ENCODE measurements around the gene TRABD2B.

The TRABD2B gene

GRCh38 chr1:48019714-48020315, 22.6 kb upstream of the TRABD2B start:
- TF ChIP-seq CTCF (conservative IDR thresholded peaks at IDR 0.05) (no peak), ZFX (IDR thresholded peaks at IDR 0.05) (no peak)
- no peak overlapping the region for H3K27ac ChIP-seq

- TF ChIP-seq CTCF (conservative IDR thresholded peaks at IDR 0.05) (no peak), ZFX (IDR thresholded peaks at IDR 0.05) (no peak)
- H3K27ac ChIP-seq: no peak overlapping the region
Measured at GRCh38 chr1:48018799-48019198, 21.6 kb upstream of the TRABD2B start.

GRCh38 chr1:48017716-48018115, 20.5 kb upstream of the TRABD2B start:
- TF ChIP-seq CTCF (conservative IDR thresholded peaks at IDR 0.05): no peak

GRCh38 chr1:48016515-48016914, 19.3 kb upstream of the TRABD2B start:
- TF ChIP-seq ZFX (IDR thresholded peaks at IDR 0.05) (no peak), CTCF (conservative IDR thresholded peaks at IDR 0.05) (no peak)
- H3K27ac ChIP-seq: no peak overlapping the region

More at GRCh38 chr1:48017716-48018115, 20.5 kb upstream of the TRABD2B start:
- no peak overlapping the region for H3K27ac ChIP-seq

- H3K27ac ChIP-seq: no peak overlapping the region
- no peak for TF ChIP-seq CTCF (conservative IDR thresholded peaks at IDR 0.05)
- no peak for TF ChIP-seq ZFX (IDR thresholded peaks at IDR 0.05)
Measured at GRCh38 chr1:48013270-48013669, 16.1 kb upstream of the TRABD2B start.

- no peak for TF ChIP-seq ZFX (IDR thresholded peaks at IDR 0.05)
- no peak for TF ChIP-seq CTCF (conservative IDR thresholded peaks at IDR 0.05)
Measured at GRCh38 chr1:48007047-48007446, 9.9 kb upstream of the TRABD2B start.

GRCh38 chr1:48006264-48006663, 9.1 kb upstream of the TRABD2B start:
- TF ChIP-seq CTCF (conservative IDR thresholded peaks at IDR 0.05): no peak
- no peak for TF ChIP-seq ZFX (IDR thresholded peaks at IDR 0.05)
- H3K27ac ChIP-seq: no peak overlapping the region

More at GRCh38 chr1:48007047-48007446, 9.9 kb upstream of the TRABD2B start:
- H3K27ac ChIP-seq: no peak overlapping the region

Measured in C4-2B (cell line).